Caco-2 (cell line): ENCODE results near the gene B3GAT1. TPM values are rescaled to one million over a fixed set of nuclear protein-coding genes. Genes with fewer than 3 reads are reported as not detected.

Source experiments
- BruUV-seq: library from RNA; stranded (reverse); fragments of 400-500 nt; replicated peaks from 2 replicates; lab custom pipeline; 2021; lab: Mats Ljungman, UMichigan
- CTCF ChIA-PET: fragments of 300-600 bp; sonication (Branson Sonifier 250); formaldehyde crosslinking; loops from one replicate; lab custom pipeline; 2022; ENCODE audit warnings: antibody characterized with exemption; lab: Charles Lee
- POLR2A ChIA-PET: fragments of 300-600 bp; sonication (Branson Sonifier 250); formaldehyde crosslinking; loops from one replicate; lab custom pipeline; 2022; ENCODE audit warnings: antibody characterized with exemption; lab: Charles Lee
- DNase-seq, 2 experiments: peaks; one replicate each; pipeline versions ENCODE4 v3.0.0 to v3.0.0-alpha.2; 2020 to 2022
- H3K27me3 ChIP-seq: replicated peaks from 2 replicates; pipeline ENCODE4 v1.6.0; 2011; ENCODE audit warnings: low read length; ENCODE audit not compliant: control insufficient read depth, insufficient read depth
- H3K36me3 ChIP-seq: 2 replicates; pipeline ENCODE4 v1.5.1; 2011; ENCODE audit warnings: low read length; ENCODE audit not compliant: control insufficient read depth, insufficient read depth
- H3K4me1 ChIP-seq: fragments of 250-450 bp; sonication (Bioruptor Pico); 2 replicates; pipeline ENCODE4 v1.5.1; 2020; ENCODE audit warnings: mild to moderate bottlenecking
- H3K4me3 ChIP-seq: 2 replicates; pipeline ENCODE4 v1.5.1; 2011; ENCODE audit warnings: low read depth, mild to moderate bottlenecking, control low read depth, low read length
- H3K9me3 ChIP-seq: fragments of 250-450 bp; sonication (Bioruptor Pico); 2 replicates; pipeline ENCODE4 v1.5.1; 2020; ENCODE audit warnings: mild to moderate bottlenecking, moderate library complexity
- H3K27ac Mint-ChIP-seq: one replicate; pipeline ENCODE4 v1.8.0; 2022; ENCODE audit warnings: mixed read lengths; ENCODE audit not compliant: unreplicated experiment
- H3K27me3 Mint-ChIP-seq: one replicate; pipeline ENCODE4 v1.8.0; 2022; ENCODE audit warnings: mixed read lengths; ENCODE audit not compliant: insufficient read depth, unreplicated experiment
- H3K36me3 Mint-ChIP-seq: one replicate; pipeline ENCODE4 v1.8.0; 2022; ENCODE audit warnings: mild to moderate bottlenecking, mixed read lengths; ENCODE audit not compliant: insufficient read depth, unreplicated experiment
- H3K4me1 Mint-ChIP-seq: one replicate; pipeline ENCODE4 v1.8.0; 2022; ENCODE audit warnings: low read depth, mixed read lengths; ENCODE audit not compliant: unreplicated experiment
- H3K4me3 Mint-ChIP-seq: one replicate; pipeline ENCODE4 v1.8.0; 2022; ENCODE audit warnings: mild to moderate bottlenecking, moderate library complexity, mixed read lengths; ENCODE audit not compliant: unreplicated experiment
- H3K9me3 Mint-ChIP-seq: one replicate; pipeline ENCODE4 v1.8.0; 2022; ENCODE audit warnings: mixed read lengths; ENCODE audit not compliant: unreplicated experiment
- intact Hi-C: fragments of 100-400 bp; cut with micrococcal nuclease; formaldehyde crosslinking; loops from one replicate; pipeline ENCODE4 v1.10.0; 2022; ENCODE audit not compliant: unreplicated experiment
- total RNA-seq: library from RNA; stranded (reverse); gene quantifications from 2 replicates; pipeline ENCODE4 v1.2.3, GENCODE V29; 2022
- TF ChIP-seq, protein P1 (sequence below), 2 experiments: fragments of 200-600 bp in 1 of 2; IDR thresholded peaks; 1 replicate in 1 of 2; 2 replicates in 1 of 2; pipeline versions ENCODE4 v1.5.1 to v1.8.0; 2011 to 2022; ENCODE audit warnings: antibody characterized with exemption in 1 of 2, control low read depth in 1 of 2, inconsistent platforms in 1 of 2, low read depth in 1 of 2, low read length in 1 of 2, mild to moderate bottlenecking in 1 of 2, moderate library complexity in 1 of 2; ENCODE audit not compliant: insufficient read depth in 1 of 2, severe bottlenecking in 1 of 2, unreplicated experiment in 1 of 2

Gene B3GAT1
- total RNA-seq, 1 experiment from 2014 or later, result 0.11 TPM

- H3K4me1 Mint-ChIP-seq, result no peaks in the 10 kb centered on the region
- intact Hi-C loops, result no loop called here
- ChIA-PET CTCF (interaction anchor here (0.5 kb wide), 1 partner anchor 83 kb away, joined by 4 read pairs; the partner anchor contains the start of gene GLB1L3), POLR2A (no interaction called here)
- no peak overlapping the region for H3K27ac Mint-ChIP-seq
- H3K9me3 Mint-ChIP-seq, result no peaks in the 10 kb centered on the region
- peaks cover 3% of the 10 kb centered on the region for H3K27me3 Mint-ChIP-seq
- Histone ChIP-seq H3K27me3 (no peaks in the 10 kb centered on the region), H3K4me3 (no peak overlapping the region), H3K36me3 (no peaks in the 10 kb centered on the region), H3K4me1 (no peaks in the 10 kb centered on the region), H3K9me3 (0 out of 2 replicates have a peak, but pooled peaks cover 2% of the 10 kb centered on the region)
- no peaks in the 10 kb centered on the region for H3K36me3 Mint-ChIP-seq
- no TSS peak for BruUV-seq
- TF ChIP-seq, protein P1, sequence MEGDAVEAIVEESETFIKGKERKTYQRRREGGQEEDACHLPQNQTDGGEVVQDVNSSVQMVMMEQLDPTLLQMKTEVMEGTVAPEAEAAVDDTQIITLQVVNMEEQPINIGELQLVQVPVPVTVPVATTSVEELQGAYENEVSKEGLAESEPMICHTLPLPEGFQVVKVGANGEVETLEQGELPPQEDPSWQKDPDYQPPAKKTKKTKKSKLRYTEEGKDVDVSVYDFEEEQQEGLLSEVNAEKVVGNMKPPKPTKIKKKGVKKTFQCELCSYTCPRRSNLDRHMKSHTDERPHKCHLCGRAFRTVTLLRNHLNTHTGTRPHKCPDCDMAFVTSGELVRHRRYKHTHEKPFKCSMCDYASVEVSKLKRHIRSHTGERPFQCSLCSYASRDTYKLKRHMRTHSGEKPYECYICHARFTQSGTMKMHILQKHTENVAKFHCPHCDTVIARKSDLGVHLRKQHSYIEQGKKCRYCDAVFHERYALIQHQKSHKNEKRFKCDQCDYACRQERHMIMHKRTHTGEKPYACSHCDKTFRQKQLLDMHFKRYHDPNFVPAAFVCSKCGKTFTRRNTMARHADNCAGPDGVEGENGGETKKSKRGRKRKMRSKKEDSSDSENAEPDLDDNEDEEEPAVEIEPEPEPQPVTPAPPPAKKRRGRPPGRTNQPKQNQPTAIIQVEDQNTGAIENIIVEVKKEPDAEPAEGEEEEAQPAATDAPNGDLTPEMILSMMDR (IDR thresholded peaks at IDR 0.05; ENCODE audit: insufficient read depth in 1 of 2, low read depth in 1 of 2, low read length in 1 of 2, severe bottlenecking in 1 of 2, unreplicated experiment in 1 of 2), result no peak
- no peak for DNase-seq
- no peak overlapping the region for H3K4me3 Mint-ChIP-seq
Observed at GRCh38 chr11:134359646-134360045, 52.4 kb downstream of the B3GAT1 start.

DNA sequence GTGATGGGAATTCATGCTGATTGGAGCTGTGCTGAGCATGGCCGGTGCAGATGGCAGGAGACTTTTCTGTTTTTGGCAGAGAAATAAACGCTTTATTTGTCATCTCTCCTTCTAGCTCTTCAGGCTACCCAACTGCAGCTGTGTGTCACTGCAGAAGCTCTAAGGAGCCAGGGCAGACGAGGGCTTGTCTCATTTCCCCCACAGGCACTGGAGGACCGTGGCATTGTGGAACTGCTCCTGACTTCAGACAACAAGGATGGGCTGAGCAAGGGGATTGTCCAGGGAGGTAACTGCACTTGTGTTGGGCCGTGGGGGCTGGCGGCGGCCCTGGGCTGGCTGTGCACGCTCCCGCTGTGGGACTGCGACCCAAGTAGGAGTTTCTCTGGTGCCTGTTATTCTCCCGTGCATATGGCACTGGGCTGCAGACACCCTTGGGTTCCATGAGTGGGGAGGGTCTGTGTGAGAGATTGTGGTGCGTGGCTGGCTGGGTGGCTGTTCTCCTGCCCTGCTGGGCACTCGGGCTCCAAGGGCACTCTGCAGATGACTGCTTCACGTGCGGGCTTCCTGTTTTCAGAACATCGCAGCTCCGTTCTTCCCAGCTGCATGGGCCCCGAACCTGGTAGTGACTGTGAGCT lies 53.1 kb downstream of the B3GAT1 start:
- no TSS peak for BruUV-seq
- CTCF ChIA-PET, result interaction anchor here (0.5 kb wide), 1 partner anchor 83 kb away, joined by 4 read pairs; the partner anchor contains the start of gene GLB1L3
- no peak overlapping the region for H3K27ac Mint-ChIP-seq

DNA sequence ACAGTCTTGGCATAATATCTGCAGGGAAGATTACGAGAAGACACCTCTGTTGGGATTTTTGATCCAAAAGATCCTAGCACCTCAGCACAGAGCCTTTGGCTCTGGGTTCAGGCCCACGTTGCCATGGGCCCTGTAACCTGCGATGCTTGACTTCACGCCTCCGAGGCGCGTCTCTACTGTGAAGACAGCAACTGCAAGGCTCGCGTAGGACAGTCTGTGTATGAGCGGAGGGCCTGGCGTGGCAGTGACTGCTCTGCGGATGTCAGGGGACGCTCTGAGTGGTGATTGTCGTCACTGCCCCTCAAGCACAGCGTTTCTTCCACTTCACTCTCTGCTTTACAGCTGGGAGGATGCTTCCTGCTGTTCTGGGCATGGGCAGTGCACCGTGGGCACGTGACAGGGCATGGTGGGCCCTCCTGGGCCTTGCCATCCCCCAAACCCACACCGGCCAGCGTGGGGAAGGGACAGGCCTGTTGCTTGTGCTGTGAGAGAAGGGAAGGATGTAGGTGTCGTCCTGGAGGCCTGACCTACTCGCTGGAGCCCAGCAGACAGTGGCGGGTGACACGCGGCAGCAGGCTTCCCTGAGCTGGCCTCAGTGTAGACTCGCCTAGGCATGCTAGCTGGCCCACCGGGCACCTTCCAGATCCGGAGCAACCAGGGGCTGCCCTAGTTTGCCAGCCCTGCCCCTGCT lies 53.7 kb downstream of the B3GAT1 start:
- Mint-ChIP-seq H3K36me3 (no peaks in the 10 kb centered on the region), H3K27me3 (peaks cover 3% of the 10 kb centered on the region), H3K27ac (no peak overlapping the region), H3K4me1 (no peaks in the 10 kb centered on the region), H3K9me3 (no peaks in the 10 kb centered on the region), H3K4me3 (no peak overlapping the region)
- H3K27me3 ChIP-seq, result no peaks in the 10 kb centered on the region
- no peak overlapping the region for H3K4me3 ChIP-seq
- no peaks in the 10 kb centered on the region for H3K4me1 ChIP-seq
- H3K36me3 ChIP-seq, result no peaks in the 10 kb centered on the region
- H3K9me3 ChIP-seq, result 0 out of 2 replicates have a peak, but pooled peaks cover 2% of the 10 kb centered on the region
- TF ChIP-seq, protein P1 (IDR thresholded peaks at IDR 0.05; ENCODE audit: insufficient read depth in 1 of 2, low read depth in 1 of 2, low read length in 1 of 2, severe bottlenecking in 1 of 2, unreplicated experiment in 1 of 2), result no peak
- peak in 1 of 2 experiments; percentile 35 for DNase-seq
- intact Hi-C loops, result no loop called here
- no TSS peak for BruUV-seq
- CTCF ChIA-PET, result no interaction called here
- POLR2A ChIA-PET, result no interaction called here

More for the DNA sequence above, 53.1 kb downstream of the B3GAT1 start:
- no peaks in the 10 kb centered on the region for H3K4me1 ChIP-seq
- H3K27me3 Mint-ChIP-seq, result peaks cover 3% of the 10 kb centered on the region
- no peaks in the 10 kb centered on the region for H3K27me3 ChIP-seq
- 0 out of 2 replicates have a peak, but pooled peaks cover 2% of the 10 kb centered on the region for H3K9me3 ChIP-seq
- H3K36me3 Mint-ChIP-seq, result no peaks in the 10 kb centered on the region
- H3K9me3 Mint-ChIP-seq, result no peaks in the 10 kb centered on the region
- no peak overlapping the region for H3K4me3 ChIP-seq
- TF ChIP-seq, protein P1 (IDR thresholded peaks at IDR 0.05; ENCODE audit: insufficient read depth in 1 of 2, low read depth in 1 of 2, low read length in 1 of 2, severe bottlenecking in 1 of 2, unreplicated experiment in 1 of 2), result no peak
- no peaks in the 10 kb centered on the region for H3K36me3 ChIP-seq
- POLR2A ChIA-PET, result no interaction called here
- no peak overlapping the region for H3K4me3 Mint-ChIP-seq
- intact Hi-C loops, result no loop called here
- peak in 1 of 2 experiments; percentile 26 for DNase-seq
- no peaks in the 10 kb centered on the region for H3K4me1 Mint-ChIP-seq
